IPS-11a (cell line): ENCODE results near the gene DPH6.
A peak's percentile ranks its signal among the peaks of the same experiment; 100 is the strongest.

ENCODE experiments used
- H3K4me3 ChIP-seq: one replicate; pipeline ENCODE4 v1.5.1; 2013; ENCODE audit warnings: low read depth, low read length, control low read depth

DPH6 gene

DNA sequence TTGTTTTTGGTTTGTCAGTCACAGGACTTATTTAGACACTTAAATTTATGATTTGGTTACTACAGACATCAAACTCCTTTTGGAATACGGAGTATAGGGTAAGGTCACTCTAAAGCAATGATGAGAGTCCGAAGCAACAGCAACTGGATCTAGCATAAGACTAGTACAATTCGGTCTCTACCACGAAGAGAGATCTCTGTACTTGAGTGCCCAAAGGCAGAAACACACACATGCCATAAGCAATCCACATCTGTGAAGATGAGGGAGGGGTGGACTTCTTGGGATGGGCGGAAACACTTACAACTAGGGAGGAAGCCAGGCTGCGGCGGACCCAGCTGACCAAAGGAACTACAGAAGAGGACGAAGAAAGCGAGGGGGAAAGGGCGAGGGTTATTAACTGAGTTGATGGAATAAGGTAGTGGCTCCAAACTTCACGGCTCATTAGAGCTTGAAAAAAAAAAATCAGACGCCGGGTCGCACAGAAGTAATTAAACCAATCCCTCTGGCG is 595 bp downstream of the DPH6 start:
- peak overlapping the region; percentile 70 for H3K4me3 ChIP-seq

DNA sequence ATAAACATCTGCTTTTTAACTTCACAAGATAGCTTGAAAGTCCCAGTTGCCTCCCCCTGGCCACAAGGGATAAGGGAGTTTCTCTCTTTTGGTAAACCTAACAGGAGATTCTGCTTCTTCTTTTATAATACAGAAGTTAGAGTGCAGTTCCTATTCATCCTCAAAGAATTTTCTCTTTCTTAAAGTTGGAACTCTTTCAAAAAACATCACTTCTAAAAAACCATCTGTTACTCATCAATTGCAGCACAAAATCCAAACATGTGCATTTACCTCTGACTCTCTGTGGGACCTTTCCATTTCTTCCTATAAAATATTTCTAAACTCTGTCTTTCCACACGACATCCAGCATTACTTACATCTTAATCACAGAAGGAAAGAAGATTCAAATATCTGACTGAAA is 5.1 kb downstream of the DPH6 start:
- H3K4me3 ChIP-seq, result no peak overlapping the region

DNA sequence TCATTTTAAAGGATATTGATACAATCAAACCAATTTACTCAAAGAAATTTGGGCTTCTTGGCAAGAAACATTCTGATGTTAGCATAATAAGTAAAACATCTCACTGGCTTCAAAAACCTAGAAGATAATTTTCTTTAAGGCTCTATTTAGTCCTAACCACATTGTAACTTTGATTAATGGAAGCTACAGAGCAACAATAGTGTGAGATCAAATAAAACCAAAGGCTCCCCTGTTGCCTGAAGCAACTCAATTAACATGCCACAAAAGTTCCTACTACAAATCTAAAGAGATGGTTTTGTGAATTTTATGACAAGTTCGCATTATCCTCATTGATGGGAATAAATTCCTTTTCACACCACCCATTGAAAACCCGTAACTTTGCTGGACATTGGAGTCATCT is 5.9 kb downstream of the DPH6 start:
- H3K4me3 ChIP-seq, result no peak overlapping the region

DNA sequence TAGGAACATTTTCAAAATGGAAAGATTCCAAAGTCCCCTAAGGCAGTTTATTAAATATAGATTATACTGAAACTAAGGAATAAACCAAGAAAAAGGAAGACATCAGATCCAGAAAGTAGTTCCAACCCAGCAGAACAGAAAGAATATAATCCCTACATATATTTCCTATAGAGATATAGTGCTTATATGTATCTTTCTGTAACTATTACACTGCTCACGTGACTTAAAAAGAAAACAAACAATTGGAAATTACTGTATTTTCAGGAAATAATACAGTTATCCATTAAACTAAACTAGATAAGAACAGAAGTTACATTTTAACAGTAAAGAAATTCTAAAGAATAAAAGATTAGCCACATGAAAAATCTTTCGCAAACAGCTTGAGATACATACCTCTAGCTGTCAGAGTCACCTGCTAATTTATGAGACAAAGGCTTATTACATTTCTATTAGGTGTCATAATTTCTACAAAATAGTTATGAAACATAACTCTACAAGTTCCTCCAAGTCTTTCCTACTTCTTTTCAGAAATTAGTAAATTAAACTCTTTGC is 10.5 kb downstream of the DPH6 start:
- no peak overlapping the region for H3K4me3 ChIP-seq

DNA sequence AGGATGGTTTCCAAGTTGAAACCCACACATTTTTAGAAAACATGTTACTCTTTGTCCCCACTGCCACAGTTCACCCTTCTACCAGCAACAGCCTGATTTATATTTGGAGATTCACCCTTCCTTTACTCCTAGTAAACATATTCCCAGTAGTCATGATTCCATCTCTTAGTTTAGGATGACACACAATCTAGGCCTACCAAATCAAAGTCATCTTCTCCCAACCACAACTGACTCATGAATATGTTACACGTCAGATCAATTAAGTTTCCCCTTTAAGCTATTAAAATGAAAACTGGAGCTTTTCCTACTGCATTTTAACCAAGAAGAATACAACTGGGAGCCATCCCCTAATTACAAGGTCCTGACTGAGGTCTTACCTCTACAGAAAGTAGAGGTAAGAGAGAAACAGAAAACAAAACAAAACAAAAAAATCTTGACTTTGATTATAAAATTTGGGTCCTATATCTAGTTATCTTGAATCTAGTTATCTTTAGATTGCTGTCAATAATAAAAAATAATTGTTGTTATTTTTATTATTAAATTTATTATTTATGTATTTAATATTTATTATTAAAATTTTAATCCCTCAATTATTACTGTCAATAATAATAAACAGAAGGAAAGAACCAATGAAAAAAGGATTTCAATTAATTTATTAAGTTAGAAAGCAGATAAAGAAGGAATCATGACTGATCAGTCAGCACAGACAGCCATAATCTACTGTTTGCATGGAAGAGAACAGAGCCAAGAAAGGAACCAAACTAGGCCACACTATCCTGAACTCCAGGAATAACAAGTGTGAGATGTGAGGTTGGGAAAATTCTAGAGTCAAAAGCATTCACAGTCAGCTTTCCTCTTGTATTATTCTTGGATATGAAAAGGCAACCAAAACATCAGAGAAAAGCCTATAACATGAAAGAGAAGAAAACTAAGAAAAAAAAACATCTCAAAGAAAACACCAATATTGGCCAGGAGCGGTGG is 12.5 kb downstream of the DPH6 start:
- no peak overlapping the region for H3K4me3 ChIP-seq

DNA sequence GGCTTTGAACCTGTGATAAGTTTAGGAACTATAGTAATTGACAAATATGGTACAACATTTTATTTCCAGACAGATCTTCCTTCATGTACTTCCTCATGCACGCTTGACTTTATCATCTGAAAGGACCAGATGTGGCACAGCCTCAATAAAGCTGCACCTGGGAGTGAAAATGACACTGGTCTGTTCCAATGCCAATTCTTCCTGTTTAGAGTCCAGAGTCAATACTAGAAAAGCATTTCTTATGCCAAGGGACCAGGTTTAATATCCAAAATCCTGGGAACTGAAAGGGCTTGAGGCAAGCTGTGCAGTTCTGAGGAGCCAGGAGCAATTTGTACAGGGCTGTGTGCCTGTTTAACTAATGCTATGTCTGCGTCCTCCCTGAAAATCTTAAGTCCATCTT is 15.3 kb downstream of the DPH6 start:
- H3K4me3 ChIP-seq, result no peak overlapping the region

DNA sequence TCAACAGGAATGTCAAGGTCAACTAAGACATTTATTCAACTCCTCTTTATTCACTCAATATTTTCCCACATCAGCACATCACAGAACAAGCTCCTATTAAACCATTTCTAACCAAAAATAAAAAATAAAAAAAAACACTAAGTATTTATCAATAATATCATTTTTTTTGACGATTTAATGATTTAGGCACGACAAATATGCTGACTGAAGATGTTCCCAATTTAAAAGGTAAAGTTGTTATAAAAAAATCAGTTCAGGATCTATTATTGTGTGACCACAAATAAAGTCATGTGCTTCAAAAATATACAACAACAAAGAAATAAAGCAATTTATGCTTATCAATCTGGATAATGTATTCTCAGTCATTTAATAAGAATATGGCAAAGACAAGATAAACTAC is 16.2 kb downstream of the DPH6 start:
- no peak overlapping the region for H3K4me3 ChIP-seq

DNA sequence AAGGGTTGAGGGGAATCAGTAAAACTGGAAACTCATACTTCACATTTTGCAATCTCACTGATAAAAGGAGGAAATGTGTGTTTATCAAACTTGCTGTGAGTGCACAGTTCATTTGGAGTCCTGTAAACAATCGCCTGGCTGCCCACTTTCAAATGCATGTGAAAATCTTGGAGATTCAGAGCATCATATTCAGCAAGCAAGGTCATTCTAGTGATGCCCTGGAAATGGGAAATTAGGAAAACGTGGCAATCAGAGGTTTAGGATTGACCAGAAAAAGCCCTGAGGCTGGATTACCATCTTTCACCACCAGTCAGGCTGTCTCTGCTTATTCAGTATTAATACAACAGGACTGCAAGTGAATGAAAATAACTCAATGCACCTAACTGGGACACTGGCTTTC is 23.9 kb downstream of the DPH6 start:
- no peak overlapping the region for H3K4me3 ChIP-seq

DNA sequence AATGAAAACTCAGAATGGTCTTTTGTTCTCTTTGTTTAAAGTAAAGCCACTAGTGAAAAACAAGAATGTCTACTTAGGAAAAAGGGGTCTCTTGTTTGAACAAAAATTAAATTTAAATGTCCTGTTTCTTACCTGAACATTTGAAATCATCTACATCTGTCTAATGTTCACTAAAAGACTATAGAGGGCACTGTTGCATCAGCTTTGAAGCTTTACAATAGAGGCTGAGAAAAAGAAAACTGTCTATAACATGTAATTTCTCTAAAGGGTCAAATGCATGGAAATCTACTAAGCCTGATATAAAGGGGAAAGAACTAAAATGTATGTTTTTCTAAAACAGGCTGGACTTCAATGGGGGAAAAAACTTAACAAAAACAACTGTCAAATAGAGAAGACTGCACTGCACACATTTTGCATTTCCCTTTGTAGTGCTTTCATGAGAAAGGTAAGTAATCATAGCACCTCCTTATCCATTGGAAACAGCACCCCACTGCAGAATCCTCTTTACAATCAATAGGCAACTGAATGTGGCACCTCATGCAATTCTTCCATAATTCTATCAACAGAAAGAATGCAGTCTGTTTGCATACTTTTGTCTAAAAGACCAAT is 26.3 kb downstream of the DPH6 start:
- no peak overlapping the region for H3K4me3 ChIP-seq

DNA sequence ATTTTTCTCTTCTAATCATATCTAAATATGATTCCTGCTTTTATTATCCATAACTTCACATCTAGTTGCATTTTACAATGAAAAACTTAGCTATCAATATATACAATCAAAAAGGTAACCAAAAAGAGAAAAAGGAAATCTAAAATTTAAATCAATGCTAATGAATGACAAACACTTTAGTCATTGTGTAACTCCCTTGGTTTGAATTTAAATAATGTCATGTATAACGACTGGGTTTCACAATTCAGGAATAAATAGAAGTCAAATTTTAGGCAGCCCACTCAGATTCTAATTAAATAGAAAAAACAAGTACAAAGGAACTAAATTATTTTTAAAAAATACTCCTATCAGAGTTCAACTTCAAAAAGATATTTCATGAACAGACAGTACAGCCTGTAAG is 26.9 kb downstream of the DPH6 start:
- H3K4me3 ChIP-seq, result no peak overlapping the region

DNA sequence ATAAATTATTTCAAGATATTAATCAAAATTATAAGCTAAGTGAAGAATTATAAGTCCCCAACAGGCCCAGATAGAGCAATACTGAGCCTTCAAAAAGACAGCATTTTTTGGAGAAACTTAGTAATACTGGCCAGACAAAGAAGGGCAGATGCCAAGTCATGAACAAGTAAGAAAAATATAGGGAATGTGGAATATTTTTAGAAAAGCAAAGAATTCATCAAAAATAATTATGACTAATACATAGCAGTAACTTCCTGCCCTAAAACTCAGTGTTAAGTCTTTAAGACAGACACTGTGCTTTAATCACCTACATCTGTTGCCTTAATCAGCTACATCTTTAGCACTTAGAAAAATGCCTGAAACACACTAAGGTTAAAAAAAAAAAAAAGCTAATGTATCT is 31.2 kb downstream of the DPH6 start:
- H3K4me3 ChIP-seq, result no peak overlapping the region

DNA sequence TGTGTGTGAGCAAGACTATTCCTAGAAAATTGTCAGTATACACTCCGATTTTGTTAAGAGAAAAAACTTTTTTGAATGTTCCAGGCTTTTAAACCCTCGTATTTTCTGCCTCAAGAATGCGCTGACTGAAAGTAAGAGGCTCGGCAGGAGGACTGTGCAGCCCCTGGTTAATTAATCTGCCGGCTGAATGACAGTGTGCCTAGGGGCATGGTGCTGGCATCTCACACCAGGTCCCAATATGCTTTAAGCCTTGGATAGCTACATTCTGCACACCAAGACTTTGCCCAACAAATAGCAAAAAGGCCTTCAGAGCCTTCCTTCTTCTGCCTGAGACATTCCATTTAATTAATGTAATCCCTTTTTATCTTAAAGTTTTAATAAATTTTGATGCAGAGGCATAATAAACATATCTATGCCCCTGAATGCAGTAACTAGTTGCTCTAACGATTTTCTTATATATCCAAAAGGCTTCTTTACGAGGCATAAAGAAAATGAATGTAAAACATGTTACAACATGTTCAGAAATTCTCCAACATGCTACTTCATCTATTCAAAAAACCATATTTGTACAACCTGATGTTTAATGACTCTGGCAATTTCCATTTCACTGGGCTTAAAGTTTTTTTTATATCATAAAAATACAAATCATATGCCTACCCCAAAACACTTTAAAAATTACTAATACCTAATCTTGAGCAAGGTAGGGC is 37.9 kb downstream of the DPH6 start:
- no peak overlapping the region for H3K4me3 ChIP-seq

DNA sequence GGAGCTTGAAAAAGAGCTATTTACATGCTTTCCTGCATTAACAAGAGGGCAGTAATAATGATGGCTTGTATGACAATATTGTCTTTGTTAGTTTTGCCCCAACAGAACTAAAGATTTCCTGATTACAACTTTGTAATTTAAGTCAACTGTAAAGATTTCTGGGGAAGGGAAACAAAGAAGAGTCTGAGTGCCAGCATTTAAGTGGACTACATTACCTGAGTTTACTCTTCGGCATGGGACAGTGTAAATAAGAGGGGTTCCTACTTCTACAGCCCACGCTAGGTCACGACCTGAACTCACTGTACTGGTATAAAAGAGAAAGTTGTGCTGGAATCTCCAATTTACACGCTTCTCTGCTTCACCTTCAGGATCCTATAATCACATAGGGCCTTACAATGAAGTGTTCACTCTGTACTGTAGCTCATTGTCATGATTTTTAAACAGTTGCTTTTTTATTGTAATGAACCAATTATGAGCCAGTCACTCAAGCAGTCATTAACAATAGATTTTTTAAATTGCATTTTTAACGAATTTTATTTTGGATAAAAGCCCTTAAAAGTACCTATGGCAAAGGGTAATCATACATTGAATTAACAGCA is 39.6 kb downstream of the DPH6 start:
- H3K4me3 ChIP-seq, result no peak overlapping the region

DNA sequence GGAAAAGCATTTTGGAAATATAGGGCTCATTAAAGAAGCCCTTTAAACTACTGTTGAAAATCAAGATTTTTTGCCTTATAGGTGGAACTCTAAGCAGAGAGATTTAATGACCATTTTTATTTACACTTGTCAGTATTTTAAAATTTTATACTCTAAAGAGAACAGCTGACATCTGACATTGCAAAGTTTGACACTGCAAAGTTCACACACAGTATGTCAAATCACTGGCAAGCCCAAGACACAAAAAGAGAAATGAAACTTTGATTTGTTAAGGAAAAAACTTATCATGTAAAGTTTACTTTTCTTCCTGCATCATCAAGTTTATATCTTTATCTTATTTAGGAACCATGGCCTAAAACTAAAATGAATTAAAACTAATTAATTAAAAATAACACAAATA is 40.2 kb downstream of the DPH6 start:
- H3K4me3 ChIP-seq, result no peak overlapping the region

DNA sequence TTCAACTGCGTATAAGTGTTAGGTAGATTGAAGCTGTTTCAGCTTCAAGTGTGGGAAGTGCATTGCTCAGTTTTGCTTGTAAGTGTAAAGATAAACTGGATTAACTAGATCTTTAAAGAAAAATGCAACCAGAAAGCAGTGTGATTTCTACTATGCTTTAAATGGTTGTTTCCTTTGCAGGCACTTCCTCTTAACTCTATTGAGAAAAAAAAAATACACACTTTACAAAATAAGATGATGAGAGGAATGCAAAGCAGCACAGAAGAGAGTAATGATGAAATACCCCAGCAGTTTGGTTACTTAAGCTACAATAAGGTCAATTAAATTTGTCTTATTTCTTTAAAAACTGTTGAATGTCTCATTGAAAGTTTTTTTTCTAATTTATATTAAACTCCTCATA is 40.8 kb downstream of the DPH6 start:
- no peak overlapping the region for H3K4me3 ChIP-seq

DNA sequence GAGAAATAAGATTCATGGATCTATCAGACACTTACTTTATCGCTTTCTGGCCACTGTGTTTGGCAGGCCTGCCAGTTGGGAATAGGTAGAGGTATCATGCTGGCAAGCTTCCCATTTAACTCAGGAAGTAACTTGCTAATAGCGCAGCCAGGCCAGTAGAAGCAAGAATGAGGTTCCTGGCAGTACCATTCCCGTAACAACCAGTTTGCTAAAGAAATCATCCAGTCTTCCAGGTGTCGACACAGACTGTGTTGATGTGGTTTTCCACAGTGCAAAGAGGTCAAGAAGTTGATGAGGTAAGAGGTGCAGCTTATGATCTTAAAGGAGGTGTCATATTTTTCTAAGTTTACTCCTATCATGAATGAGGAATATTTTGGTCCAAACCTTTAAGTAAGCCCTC is 46.2 kb downstream of the DPH6 start:
- no peak overlapping the region for H3K4me3 ChIP-seq

DNA sequence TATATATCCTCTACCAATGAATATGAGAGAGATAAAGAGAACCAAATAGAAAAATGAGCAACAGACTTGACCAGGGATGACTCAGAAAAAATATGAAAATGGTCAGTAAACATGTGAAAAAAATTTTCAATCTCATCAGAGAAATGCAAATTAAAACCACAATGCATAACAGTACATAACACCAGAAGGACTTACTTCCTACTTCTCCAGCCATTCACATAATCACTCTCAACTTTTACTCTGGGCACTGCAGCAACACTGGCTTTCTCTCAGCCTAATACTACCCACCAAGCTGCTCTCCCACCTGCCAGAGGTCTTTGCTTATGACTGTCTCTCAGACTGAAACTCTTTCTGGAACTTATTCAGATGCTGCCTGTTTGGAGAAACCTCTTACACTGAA is 49.4 kb downstream of the DPH6 start:
- no peak overlapping the region for H3K4me3 ChIP-seq

DNA sequence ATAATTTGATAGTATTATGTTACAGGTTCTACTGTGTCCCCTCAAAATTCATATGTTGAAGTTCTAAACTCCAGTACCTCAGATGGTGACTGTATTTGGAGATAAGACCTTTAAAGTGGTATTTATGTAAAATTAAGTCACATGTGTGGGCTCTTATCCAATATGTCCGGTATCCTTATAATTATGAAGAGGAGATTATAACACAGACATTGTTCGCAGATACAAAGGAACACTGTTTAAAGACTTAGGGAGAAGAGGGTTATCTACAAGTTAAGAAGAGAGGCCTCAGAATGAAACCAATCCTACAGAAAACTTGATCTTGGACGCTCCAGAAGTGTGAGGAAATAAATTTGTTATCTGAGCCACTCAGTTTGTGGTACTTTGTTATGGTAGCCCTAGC is 50.9 kb downstream of the DPH6 start:
- H3K4me3 ChIP-seq, result no peak overlapping the region

DNA sequence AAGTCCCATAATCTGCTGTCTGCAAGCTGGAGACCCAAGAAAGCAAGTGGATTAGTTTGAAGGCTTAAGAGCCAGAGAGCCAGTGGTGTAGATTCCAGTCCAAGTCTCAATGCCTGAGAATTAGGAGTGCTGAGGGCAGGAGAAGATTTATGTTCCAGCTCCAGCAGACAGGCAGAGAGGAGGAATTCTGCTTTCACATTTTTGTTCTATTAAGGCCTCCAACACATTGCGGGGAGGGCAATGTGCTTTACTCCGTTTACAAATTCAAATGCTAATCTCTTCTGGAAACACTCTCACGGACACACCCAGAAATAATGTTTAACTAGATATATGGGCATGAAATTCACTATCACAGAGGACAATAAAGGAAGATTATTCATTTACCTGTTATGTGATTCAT is 54.0 kb downstream of the DPH6 start:
- H3K4me3 ChIP-seq, result no peak overlapping the region

DNA sequence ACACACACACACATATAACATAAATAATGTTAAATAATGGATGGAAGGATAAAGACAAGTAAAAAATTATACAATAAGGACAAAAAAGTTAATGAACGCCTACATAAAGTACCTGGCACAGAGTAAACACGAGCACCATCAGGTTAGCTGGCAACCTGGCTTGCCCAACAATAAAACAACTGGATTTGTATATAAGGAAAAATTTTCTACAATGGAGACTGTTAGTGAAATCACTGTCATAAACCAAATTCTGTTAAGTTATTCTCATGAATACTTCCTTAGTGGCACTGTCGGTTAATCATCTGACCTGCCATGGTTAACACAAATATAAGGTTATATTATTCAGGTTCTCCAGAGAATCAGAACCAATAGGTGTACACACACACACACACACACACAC is 54.8 kb downstream of the DPH6 start:
- no peak overlapping the region for H3K4me3 ChIP-seq

DNA sequence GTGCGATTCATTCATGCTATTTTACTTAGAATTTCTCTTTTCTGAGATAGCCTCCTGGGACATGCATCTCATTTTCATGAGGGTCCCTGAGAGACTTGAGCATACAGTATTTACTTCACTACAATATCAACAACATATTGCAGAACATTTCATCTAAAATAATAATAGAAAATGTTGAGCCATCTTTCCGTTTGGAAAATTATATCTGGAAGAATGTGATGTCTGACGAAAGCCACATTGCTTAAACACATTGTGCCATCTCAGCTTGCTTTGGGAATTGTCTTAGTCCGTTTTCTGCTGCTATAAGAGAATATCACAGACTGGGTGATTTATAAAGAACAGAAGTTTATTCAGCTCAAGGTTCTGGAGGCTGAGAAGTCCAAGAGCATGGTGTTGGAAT is 55.5 kb downstream of the DPH6 start:
- no peak overlapping the region for H3K4me3 ChIP-seq
